Panc1 (cell line): ENCODE measurements around the gene MAPK10. TPM values are rescaled to one million over a fixed set of nuclear protein-coding genes. Genes with fewer than 3 reads are reported as not detected.

Experiments
- ATAC-seq: fragments of 200-7000 bp; cut with Tn5 transposase; 2 replicates; pipeline ENCODE4 v1.9.1; 2020; ENCODE audit warnings: mild to moderate bottlenecking, moderate library complexity
- BruUV-seq: library from RNA; stranded (reverse); fragments of 400-500 nt; replicated peaks from 2 replicates; lab custom pipeline; 2021; lab: Mats Ljungman, UMichigan
- CTCF ChIA-PET: fragments of 300-600 bp; sonication (Branson Sonifier 250); formaldehyde crosslinking; loops from one replicate; lab custom pipeline; 2022; ENCODE audit warnings: antibody characterized with exemption; lab: Charles Lee
- POLR2A ChIA-PET: fragments of 300-600 bp; sonication (Branson Sonifier 250); formaldehyde crosslinking; loops from one replicate; lab custom pipeline; 2022; ENCODE audit warnings: antibody characterized with exemption; lab: Charles Lee
- DNase-seq: peaks from one replicate; pipeline ENCODE4 v3.0.0-alpha.2; 2010; ENCODE audit warnings: low read depth, low spot score
- H3K27ac ChIP-seq: 2 replicates; pipeline ENCODE4 v1.5.1; 2011; ENCODE audit warnings: mild to moderate bottlenecking, low read length, inconsistent platforms
- H3K27me3 ChIP-seq: fragments of 200-500 bp; sonication (Bioruptor generic); 2 replicates; pipeline ENCODE4 v1.6.0; 2014; ENCODE audit warnings: low read length, inconsistent platforms; ENCODE audit not compliant: control insufficient read depth, insufficient read depth
- H3K36me3 ChIP-seq: fragments of 200-500 bp; sonication (Bioruptor generic); 2 replicates; pipeline ENCODE4 v1.5.1; 2014; ENCODE audit warnings: inconsistent platforms, mild to moderate bottlenecking, low read length, moderate library complexity; ENCODE audit not compliant: control insufficient read depth, insufficient read depth
- H3K4me1 ChIP-seq: 2 replicates; pipeline ENCODE4 v1.5.1; 2011; ENCODE audit warnings: inconsistent platforms, mild to moderate bottlenecking, low read length, moderate library complexity; ENCODE audit not compliant: control insufficient read depth, insufficient read depth
- H3K4me3 ChIP-seq, 2 experiments: 2 replicates each; pipeline ENCODE4 v1.5.1; 2011 to 2012; ENCODE audit warnings: low read depth in 2 of 2, low read length in 2 of 2, mild to moderate bottlenecking in 2 of 2, inconsistent platforms in 1 of 2, moderate library complexity in 1 of 2
- H3K9me3 ChIP-seq: fragments of 200-500 bp; sonication (Bioruptor generic); 2 replicates; pipeline ENCODE4 v1.5.1; 2014; ENCODE audit warnings: low read depth, mild to moderate bottlenecking, inconsistent platforms, low read length, moderate library complexity; ENCODE audit not compliant: control insufficient read depth, insufficient read depth
- CTCF ChIP-seq: fragments of 450-650 bp; IDR thresholded peaks from 2 replicates; pipeline ENCODE4 v1.5.1; 2017; ENCODE audit warnings: mild to moderate bottlenecking
- POLR2AphosphoS5 ChIP-seq: IDR thresholded peaks from 2 replicates; pipeline ENCODE4 v1.6.1; 2012; ENCODE audit warnings: mild to moderate bottlenecking, low read depth, low read length, moderate library complexity
- SIN3A ChIP-seq: IDR thresholded peaks from 2 replicates; pipeline ENCODE4 v1.6.1; 2012; ENCODE audit warnings: low read depth, mild to moderate bottlenecking, low read length, moderate library complexity, borderline replicate concordance; ENCODE audit not compliant: insufficient read depth
- TCF7L2 ChIP-seq: IDR thresholded peaks from 2 replicates; pipeline ENCODE4 v1.6.1; 2011; ENCODE audit warnings: mild to moderate bottlenecking, low read depth, low read length, inconsistent platforms
- in situ Hi-C: cut with HindIII; loops from 2 replicates; pipeline ENCODE4 v1.10.0; 2016; ENCODE audit warnings: low sequenced_read_pairs, low pct_unique_long_range_greater_than_20kb
- intact Hi-C: fragments of 100-400 bp; cut with micrococcal nuclease; formaldehyde crosslinking; loops from one replicate; pipeline ENCODE4 v1.10.0; 2022; ENCODE audit not compliant: unreplicated experiment
- total RNA-seq: library from RNA; stranded (reverse); gene quantifications from one replicate; pipeline ENCODE4 v1.2.1, GENCODE V29; 2021; ENCODE audit not compliant: unreplicated experiment
- TF ChIP-seq, protein P1 (sequence below), 2 experiments: IDR thresholded peaks; 2 replicates each; pipeline ENCODE4 v1.6.1; 2011 to 2012; ENCODE audit warnings: low read depth in 2 of 2, control low read depth in 1 of 2, low read length in 1 of 2, mild to moderate bottlenecking in 1 of 2, moderate library complexity in 1 of 2; ENCODE audit not compliant: insufficient read depth in 1 of 2

The MAPK10 gene
- total RNA-seq, 1 experiment from 2014 or later, result 0.85 TPM

DNA sequence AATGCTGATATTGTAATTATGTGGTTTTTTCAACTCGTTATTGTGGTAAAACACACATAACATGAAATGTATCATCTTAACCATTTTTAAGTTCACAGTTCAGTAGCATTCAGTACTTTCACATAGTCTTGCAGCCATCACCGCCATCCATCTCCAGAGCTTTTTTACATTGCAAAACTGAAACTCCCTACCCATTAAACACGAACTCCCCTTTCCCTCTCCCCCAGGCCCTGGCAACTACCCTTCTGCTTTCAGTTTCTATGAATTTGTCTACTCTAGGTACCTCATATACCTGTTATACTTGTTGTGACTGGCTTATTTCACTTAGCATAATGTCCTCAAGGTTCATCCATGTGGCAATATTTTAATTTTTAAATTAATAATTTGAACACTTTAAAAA is 380.6 kb downstream of the MAPK10 start:
- Histone ChIP-seq H3K27me3 (no peaks in the 10 kb centered on the region), H3K9me3 (no peaks in the 10 kb centered on the region), H3K36me3 (no peaks in the 10 kb centered on the region), H3K27ac (no peak overlapping the region), H3K4me1 (no peaks in the 10 kb centered on the region), H3K4me3 (no peak overlapping the region)
- TF ChIP-seq TCF7L2 (no peak), POLR2AphosphoS5 (no peak), SIN3A (no peak), CTCF (no peak)
- TF ChIP-seq, protein P1, sequence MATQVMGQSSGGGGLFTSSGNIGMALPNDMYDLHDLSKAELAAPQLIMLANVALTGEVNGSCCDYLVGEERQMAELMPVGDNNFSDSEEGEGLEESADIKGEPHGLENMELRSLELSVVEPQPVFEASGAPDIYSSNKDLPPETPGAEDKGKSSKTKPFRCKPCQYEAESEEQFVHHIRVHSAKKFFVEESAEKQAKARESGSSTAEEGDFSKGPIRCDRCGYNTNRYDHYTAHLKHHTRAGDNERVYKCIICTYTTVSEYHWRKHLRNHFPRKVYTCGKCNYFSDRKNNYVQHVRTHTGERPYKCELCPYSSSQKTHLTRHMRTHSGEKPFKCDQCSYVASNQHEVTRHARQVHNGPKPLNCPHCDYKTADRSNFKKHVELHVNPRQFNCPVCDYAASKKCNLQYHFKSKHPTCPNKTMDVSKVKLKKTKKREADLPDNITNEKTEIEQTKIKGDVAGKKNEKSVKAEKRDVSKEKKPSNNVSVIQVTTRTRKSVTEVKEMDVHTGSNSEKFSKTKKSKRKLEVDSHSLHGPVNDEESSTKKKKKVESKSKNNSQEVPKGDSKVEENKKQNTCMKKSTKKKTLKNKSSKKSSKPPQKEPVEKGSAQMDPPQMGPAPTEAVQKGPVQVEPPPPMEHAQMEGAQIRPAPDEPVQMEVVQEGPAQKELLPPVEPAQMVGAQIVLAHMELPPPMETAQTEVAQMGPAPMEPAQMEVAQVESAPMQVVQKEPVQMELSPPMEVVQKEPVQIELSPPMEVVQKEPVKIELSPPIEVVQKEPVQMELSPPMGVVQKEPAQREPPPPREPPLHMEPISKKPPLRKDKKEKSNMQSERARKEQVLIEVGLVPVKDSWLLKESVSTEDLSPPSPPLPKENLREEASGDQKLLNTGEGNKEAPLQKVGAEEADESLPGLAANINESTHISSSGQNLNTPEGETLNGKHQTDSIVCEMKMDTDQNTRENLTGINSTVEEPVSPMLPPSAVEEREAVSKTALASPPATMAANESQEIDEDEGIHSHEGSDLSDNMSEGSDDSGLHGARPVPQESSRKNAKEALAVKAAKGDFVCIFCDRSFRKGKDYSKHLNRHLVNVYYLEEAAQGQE (IDR thresholded peaks at IDR 0.05; ENCODE audit: insufficient read depth in 1 of 2, low read depth in 2 of 2, low read length in 1 of 2), result no peak
- no TSS peak for BruUV-seq
- CTCF ChIA-PET, result no interaction called here
- in situ Hi-C loops, result no loop called here
- intact Hi-C loops, result no loop called here
- ATAC-seq (no peak), DNase-seq (no peak)
- POLR2A ChIA-PET, result no interaction called here

GRCh38 chr4:85970535-85970934 is 389.3 kb downstream of the MAPK10 start:
- DNase-seq (no peak), ATAC-seq (no peak)
- ChIA-PET POLR2A (no interaction called here), CTCF (no interaction called here)
- Histone ChIP-seq H3K9me3 (no peaks in the 10 kb centered on the region), H3K4me3 (no peak overlapping the region), H3K36me3 (no peaks in the 10 kb centered on the region), H3K27me3 (no peaks in the 10 kb centered on the region), H3K4me1 (no peaks in the 10 kb centered on the region; the same call in 1 of the 2 replicates), H3K27ac (no peak overlapping the region)
- intact Hi-C loops (no loop called here), in situ Hi-C loops (no loop called here)
- no TSS peak for BruUV-seq
- TF ChIP-seq, protein P1 (IDR thresholded peaks at IDR 0.05; ENCODE audit: insufficient read depth in 1 of 2, low read depth in 2 of 2, low read length in 1 of 2), result no peak
- no peak for TF ChIP-seq POLR2AphosphoS5
- TF ChIP-seq TCF7L2, result no peak
- TF ChIP-seq SIN3A, result no peak
- no peak for TF ChIP-seq CTCF
